GM12878 (cell line): ENCODE data around the gene MED1.

Source experiments
- BMI1 ChIP-seq: fragments of 450-650 bp; IDR thresholded peaks from 2 replicates; pipeline ENCODE4 v1.6.1; 2016; ENCODE audit warnings: mild to moderate bottlenecking, moderate library complexity, borderline replicate concordance
- EP300 ChIP-seq, 2 experiments: fragments of 150-350 bp in 1 of 2; IDR thresholded peaks; 2 replicates each; pipeline ENCODE4 v1.6.1; 2011 to 2012; ENCODE audit warnings: low read depth in 2 of 2, low read length in 2 of 2, borderline replicate concordance in 1 of 2, improper control_type of control experiment in 1 of 2, inconsistent platforms in 1 of 2; ENCODE audit not compliant: control insufficient read depth in 1 of 2
- MEF2A ChIP-seq: IDR thresholded peaks from 2 replicates; pipeline ENCODE4 v1.6.1; 2011; ENCODE audit warnings: low read depth, mild to moderate bottlenecking, low read length, moderate library complexity; ENCODE audit not compliant: insufficient read depth
- POLR2A ChIP-seq: IDR thresholded peaks from 2 replicates; pipeline ENCODE4 v1.6.1; 2011; ENCODE audit warnings: low read depth, mild to moderate bottlenecking, low read length
- POLR2AphosphoS5 ChIP-seq: IDR thresholded peaks from 2 replicates; pipeline ENCODE4 v1.6.1; 2011; ENCODE audit warnings: mild to moderate bottlenecking, low read length, inconsistent platforms
- SMARCA5 ChIP-seq: fragments of 450-650 bp; IDR thresholded peaks from 2 replicates; pipeline ENCODE4 v1.6.1; 2017; ENCODE audit warnings: mild to moderate bottlenecking
- SREBF2 ChIP-seq: IDR thresholded peaks from 2 replicates; pipeline ENCODE4 v1.6.1; 2012; ENCODE audit warnings: mild to moderate bottlenecking, low read length
- TF ChIP-seq, protein P1 (sequence below), 3 experiments: IDR thresholded peaks in 2 of 3; conservative IDR thresholded peaks in 1 of 3; 2 replicates each; pipeline ENCODE4 v1.5.1; 2011; ENCODE audit warnings: low read depth in 3 of 3, low read length in 3 of 3, mild to moderate bottlenecking in 3 of 3, control low read depth in 2 of 3, moderate library complexity in 2 of 3, inconsistent platforms in 1 of 3, mixed read lengths in 1 of 3; ENCODE audit not compliant: control insufficient read depth in 2 of 3, insufficient read depth in 1 of 3; ENCODE audit errors: extremely low read depth in 1 of 3
- TF ChIP-seq, protein P2 (sequence below): IDR thresholded peaks from 2 replicates; pipeline ENCODE4 v1.6.1; 2011; ENCODE audit warnings: borderline replicate concordance, low read depth, mild to moderate bottlenecking, moderate library complexity, mixed read lengths, low read length; ENCODE audit not compliant: insufficient read depth; ENCODE audit errors: extremely low read length

DNA sequence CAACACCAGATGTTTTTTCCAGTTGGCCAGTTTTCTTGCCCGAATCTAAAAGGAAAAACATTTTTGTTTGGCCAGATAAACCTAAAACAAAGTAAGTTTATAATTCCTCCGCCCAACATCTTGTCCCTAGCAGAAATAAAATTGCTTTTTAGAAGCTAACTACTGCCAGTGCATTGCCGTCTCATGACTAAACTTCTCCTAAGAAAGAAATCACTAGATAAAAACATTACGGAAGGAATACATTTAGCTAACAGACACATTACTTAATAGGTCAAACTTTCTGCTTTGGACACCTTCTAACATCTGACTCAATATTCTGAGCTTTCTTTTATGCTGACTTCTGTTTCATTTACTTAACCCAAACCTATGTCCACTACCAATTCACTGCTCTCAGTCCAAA is 85.8 kb downstream of the MED1 start:
- no peak for TF ChIP-seq EP300 (IDR thresholded peaks at IDR 0.05; ENCODE audit: borderline replicate concordance in 1 of 2, control insufficient read depth in 1 of 2, low read depth in 2 of 2, low read length in 2 of 2)
- no peak for TF ChIP-seq SREBF2
- no peak for TF ChIP-seq SMARCA5
- TF ChIP-seq, protein P1, sequence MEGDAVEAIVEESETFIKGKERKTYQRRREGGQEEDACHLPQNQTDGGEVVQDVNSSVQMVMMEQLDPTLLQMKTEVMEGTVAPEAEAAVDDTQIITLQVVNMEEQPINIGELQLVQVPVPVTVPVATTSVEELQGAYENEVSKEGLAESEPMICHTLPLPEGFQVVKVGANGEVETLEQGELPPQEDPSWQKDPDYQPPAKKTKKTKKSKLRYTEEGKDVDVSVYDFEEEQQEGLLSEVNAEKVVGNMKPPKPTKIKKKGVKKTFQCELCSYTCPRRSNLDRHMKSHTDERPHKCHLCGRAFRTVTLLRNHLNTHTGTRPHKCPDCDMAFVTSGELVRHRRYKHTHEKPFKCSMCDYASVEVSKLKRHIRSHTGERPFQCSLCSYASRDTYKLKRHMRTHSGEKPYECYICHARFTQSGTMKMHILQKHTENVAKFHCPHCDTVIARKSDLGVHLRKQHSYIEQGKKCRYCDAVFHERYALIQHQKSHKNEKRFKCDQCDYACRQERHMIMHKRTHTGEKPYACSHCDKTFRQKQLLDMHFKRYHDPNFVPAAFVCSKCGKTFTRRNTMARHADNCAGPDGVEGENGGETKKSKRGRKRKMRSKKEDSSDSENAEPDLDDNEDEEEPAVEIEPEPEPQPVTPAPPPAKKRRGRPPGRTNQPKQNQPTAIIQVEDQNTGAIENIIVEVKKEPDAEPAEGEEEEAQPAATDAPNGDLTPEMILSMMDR (IDR thresholded peaks at IDR 0.05 in 2 of 3, conservative IDR thresholded peaks at IDR 0.05 in 1 of 3; ENCODE audit: control insufficient read depth in 2 of 3, extremely low read depth in 1 of 3, insufficient read depth in 1 of 3, low read depth in 3 of 3, low read length in 3 of 3) = no peak
- TF ChIP-seq, protein P2, sequence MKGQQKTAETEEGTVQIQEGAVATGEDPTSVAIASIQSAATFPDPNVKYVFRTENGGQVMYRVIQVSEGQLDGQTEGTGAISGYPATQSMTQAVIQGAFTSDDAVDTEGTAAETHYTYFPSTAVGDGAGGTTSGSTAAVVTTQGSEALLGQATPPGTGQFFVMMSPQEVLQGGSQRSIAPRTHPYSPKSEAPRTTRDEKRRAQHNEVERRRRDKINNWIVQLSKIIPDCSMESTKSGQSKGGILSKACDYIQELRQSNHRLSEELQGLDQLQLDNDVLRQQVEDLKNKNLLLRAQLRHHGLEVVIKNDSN = no peak
- no peak for TF ChIP-seq POLR2A
- TF ChIP-seq MEF2A = no peak
- no peak for TF ChIP-seq BMI1
- TF ChIP-seq POLR2AphosphoS5 = no peak
